Measurements from ENCODE around the gene ARMCX4.

- TF ChIP-seq CTCF (IDR thresholded peaks at IDR 0.05; ENCODE audit: insufficient read depth, low read length) (no peak), REST (IDR thresholded peaks at IDR 0.05; ENCODE audit: insufficient replicate concordance, low read depth) (no peak)
Measured at GRCh38 chrX:101493225-101493624, 8.0 kb downstream of the ARMCX4 start.
